ENCODE measurements around the gene TNFSF12. TPM values are rescaled to one million over a fixed set of nuclear protein-coding genes. Genes with fewer than 3 reads are reported as not detected.

Gene TNFSF12
- polyA plus RNA-seq, 3 donors, result 37.7 to 98.3 (median 50.2) TPM

- no peak overlapping the region for H3K4me3 ChIP-seq (replicated peaks in 1 of 3; ENCODE audit: low read depth in 2 of 3, low read length in 3 of 3)
- H3K4me1 Mint-ChIP-seq, result peaks cover 6% of the 10 kb centered on the region
- H3K4me1 ChIP-seq (ENCODE audit: control insufficient read depth in 1 of 2, insufficient read depth in 2 of 2, low read length in 2 of 2), result peaks cover 6 to 8% of the 10 kb centered on the region in 2 donors
- intact Hi-C loops (cut with micrococcal nuclease), result no loop called here
- no peaks in the 10 kb centered on the region for H3K36me3 ChIP-seq (replicated peaks in 1 of 2; ENCODE audit: control insufficient read depth in 1 of 2, insufficient read depth in 2 of 2, low read length in 2 of 2)
- H3K4me3 Mint-ChIP-seq, result no peak overlapping the region
- no peaks in the 10 kb centered on the region for H4K20me1 ChIP-seq (ENCODE audit: insufficient read depth, low read length)
- TF ChIP-seq, protein P1, sequence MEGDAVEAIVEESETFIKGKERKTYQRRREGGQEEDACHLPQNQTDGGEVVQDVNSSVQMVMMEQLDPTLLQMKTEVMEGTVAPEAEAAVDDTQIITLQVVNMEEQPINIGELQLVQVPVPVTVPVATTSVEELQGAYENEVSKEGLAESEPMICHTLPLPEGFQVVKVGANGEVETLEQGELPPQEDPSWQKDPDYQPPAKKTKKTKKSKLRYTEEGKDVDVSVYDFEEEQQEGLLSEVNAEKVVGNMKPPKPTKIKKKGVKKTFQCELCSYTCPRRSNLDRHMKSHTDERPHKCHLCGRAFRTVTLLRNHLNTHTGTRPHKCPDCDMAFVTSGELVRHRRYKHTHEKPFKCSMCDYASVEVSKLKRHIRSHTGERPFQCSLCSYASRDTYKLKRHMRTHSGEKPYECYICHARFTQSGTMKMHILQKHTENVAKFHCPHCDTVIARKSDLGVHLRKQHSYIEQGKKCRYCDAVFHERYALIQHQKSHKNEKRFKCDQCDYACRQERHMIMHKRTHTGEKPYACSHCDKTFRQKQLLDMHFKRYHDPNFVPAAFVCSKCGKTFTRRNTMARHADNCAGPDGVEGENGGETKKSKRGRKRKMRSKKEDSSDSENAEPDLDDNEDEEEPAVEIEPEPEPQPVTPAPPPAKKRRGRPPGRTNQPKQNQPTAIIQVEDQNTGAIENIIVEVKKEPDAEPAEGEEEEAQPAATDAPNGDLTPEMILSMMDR (IDR thresholded peaks at IDR 0.05), result no peak
- H3K9ac ChIP-seq (ENCODE audit: insufficient read depth, low read length, poor library complexity, severe bottlenecking), result no peak overlapping the region
- H3K36me3 Mint-ChIP-seq, result no peaks in the 10 kb centered on the region
- H3K79me2 ChIP-seq (ENCODE audit: insufficient read depth, low read length), result no peaks in the 10 kb centered on the region
- peaks cover 2 to 6% (median 3%) of the 10 kb centered on the region in 3 donors for H3K27me3 Mint-ChIP-seq (ENCODE audit: low read depth in 3 of 3)
- H3K27ac Mint-ChIP-seq, result peak overlapping the region in 2 of 7 donors; percentile 10 to 82
- no CpG with 5 or more reads among the region's 6 CpGs for WGBS (ENCODE audit: insufficient coverage)
- H3K27me3 ChIP-seq (ENCODE audit: control insufficient read depth in 2 of 2, insufficient read depth in 2 of 2, low read length in 2 of 2), result no peaks in the 10 kb centered on the region
- H3K9me3 ChIP-seq (replicated peaks in 1 of 2; ENCODE audit: control insufficient read depth in 1 of 2, insufficient read depth in 1 of 2, low read length in 2 of 2), result peaks cover 17 to 33% of the 10 kb centered on the region in 2 donors
- peak in 1 of 3 donors; percentile 13 for DNase-seq
- H3K4me2 ChIP-seq (replicated peaks; ENCODE audit: extremely low read depth, low read length, poor library complexity, severe bottlenecking), result no peak overlapping the region
- no peak overlapping the region for H2AFZ ChIP-seq (ENCODE audit: insufficient read depth, low read depth, low read length, poor library complexity, severe bottlenecking)
- no peak overlapping the region for H3K27ac ChIP-seq (ENCODE audit: low read depth in 1 of 2, low read length in 2 of 2)
- peaks cover 8 to 51% (median 41%) of the 10 kb centered on the region in 7 donors for H3K9me3 Mint-ChIP-seq
These were observed 18.6 kb upstream of the TNFSF12 start for GRCh38 chr17:7530023-7530900.

GRCh38 chr17:7538050-7538449, 10.8 kb upstream of the TNFSF12 start:
- Mint-ChIP-seq H3K27me3 (ENCODE audit: low read depth in 3 of 3) (peaks cover 1 to 9% (median 1%) of the 10 kb centered on the region in 3 donors), H3K27ac (no peak overlapping the region), H3K9me3 (peaks cover 12 to 30% (median 18%) of the 10 kb centered on the region in 7 donors), H3K4me1 (peaks cover 2% of the 10 kb centered on the region), H3K36me3 (no peaks in the 10 kb centered on the region), H3K4me3 (no peak overlapping the region)
- Histone ChIP-seq H3K27ac (ENCODE audit: low read depth in 1 of 2, low read length in 2 of 2) (no peak overlapping the region), H3K4me3 (replicated peaks in 1 of 3; ENCODE audit: low read depth in 2 of 3, low read length in 3 of 3) (no peak overlapping the region), H3K27me3 (ENCODE audit: control insufficient read depth in 2 of 2, insufficient read depth in 2 of 2, low read length in 2 of 2) (no peaks in the 10 kb centered on the region), H3K9ac (ENCODE audit: insufficient read depth, low read length, poor library complexity, severe bottlenecking) (no peak overlapping the region), H4K20me1 (ENCODE audit: insufficient read depth, low read length) (no peaks in the 10 kb centered on the region), H2AFZ (ENCODE audit: insufficient read depth, low read depth, low read length, poor library complexity, severe bottlenecking) (no peak overlapping the region), H3K36me3 (replicated peaks in 1 of 2; ENCODE audit: control insufficient read depth in 1 of 2, insufficient read depth in 2 of 2, low read length in 2 of 2) (no peaks in the 10 kb centered on the region), H3K9me3 (replicated peaks in 1 of 2; ENCODE audit: control insufficient read depth in 1 of 2, insufficient read depth in 1 of 2, low read length in 2 of 2) (peaks cover 17 to 20% of the 10 kb centered on the region in 2 donors), H3K79me2 (ENCODE audit: insufficient read depth, low read length) (no peaks in the 10 kb centered on the region), H3K4me1 (ENCODE audit: control insufficient read depth in 1 of 2, insufficient read depth in 2 of 2, low read length in 2 of 2) (no peaks in the 10 kb centered on the region), H3K4me2 (replicated peaks; ENCODE audit: extremely low read depth, low read length, poor library complexity, severe bottlenecking) (no peak overlapping the region)
- 42% methylated on average over 2 of the region's 3 CpGs for WGBS (ENCODE audit: insufficient coverage)
- DNase-seq, result no peak
- intact Hi-C loops (cut with micrococcal nuclease), result no loop called here
- TF ChIP-seq, protein P1 (IDR thresholded peaks at IDR 0.05), result no peak
